ENCODE results near the gene HPX. TPM values are rescaled to one million over a fixed set of nuclear protein-coding genes. Genes with fewer than 3 reads are reported as not detected.

The HPX gene
- polyA plus RNA-seq, 2 of the 4 experiments (the other 2 are of a cell fraction) = 0.66 to 0.70 TPM

GRCh38 chr11:6481924-6482275, 41.1 kb upstream of the HPX start (continued):
- TF ChIP-seq E2F6 (IDR thresholded peaks at IDR 0.05; ENCODE audit: borderline replicate concordance, low read depth) (no peak), CEBPB (IDR thresholded peaks at IDR 0.05) (no peak), RARB (CRISPR knock-in tag; IDR thresholded peaks at IDR 0.05) (no peak), ZNF302 (CRISPR knock-in tag; IDR thresholded peaks at IDR 0.05) (no peak)

- FAIRE-seq (peak; percentile 32), ATAC-seq (peak; percentile 97 to 99), DNase-seq (ENCODE audit: low read depth in 1 of 2, low spot score in 1 of 2) (peak; percentile 97 to 99)
- Histone ChIP-seq H3K4me2 (peak within 1 kb of the TSS; percentile 98), H3K9me3 (no peaks in the 10 kb centered on the region), H3K4me3 (peak within 1 kb of the TSS; percentile 90), H3K27ac (peak within 1 kb of the TSS; percentile 86 to 94), H3K4me1 (peaks cover 25% of the 10 kb centered on the region)
- CTCF ChIA-PET = interaction anchor here (1.2 to 2.4 kb wide), 7 partner anchors 17 to 202 kb away, joined by 3 to 12 read pairs (median 3); partner anchors contain the start of gene MRPL17
- TF ChIP-seq E2F6 (IDR thresholded peaks at IDR 0.05; ENCODE audit: borderline replicate concordance, low read depth) (peak; percentile 49; the same call in 1 of the 2 replicates), BHLHE40 (IDR thresholded peaks at IDR 0.05; ENCODE audit: low read depth, low read length) (no peak), PHF8 (IDR thresholded peaks at IDR 0.05; ENCODE audit: borderline replicate concordance, low read depth) (peak; percentile 79; the same call in 1 of the 2 replicates), JUN (IDR thresholded peaks at IDR 0.05) (peak; percentile 71 to 77), NFE2L2 (conservative IDR thresholded peaks at IDR 0.05; ENCODE audit: low read length) (no peak), CHD2 (IDR thresholded peaks at IDR 0.05; ENCODE audit: low read length, partially characterized antibody) (peak; percentile 52), MAZ (IDR thresholded peaks at IDR 0.05; ENCODE audit: borderline replicate concordance, low read depth, low read length) (no peak), MAX (IDR thresholded peaks at IDR 0.05) (peak; percentile 88), POLR2A (IDR thresholded peaks at IDR 0.05; ENCODE audit: low read length) (peak; percentile 86), MYC (IDR thresholded peaks at IDR 0.05; ENCODE audit: borderline replicate concordance, low read length) (peak; percentile 32; the same call in 1 of the 2 replicates), HES2 (IDR thresholded peaks at IDR 0.05) (no peak), ESRRA (IDR thresholded peaks at IDR 0.05; ENCODE audit: borderline replicate concordance, low read length) (no peak), GATA3 (IDR thresholded peaks at IDR 0.05; ENCODE audit: borderline replicate concordance) (0 out of 2 replicates have a peak, but pooled peaks have one; percentile 10), BCL3 (IDR thresholded peaks at IDR 0.05) (peak; percentile 84; the same call in 2 of the 3 replicates), HOXB5 (CRISPR knock-in tag; IDR thresholded peaks at IDR 0.05) (no peak), RNF2 (IDR thresholded peaks at IDR 0.05; ENCODE audit: borderline replicate concordance, low read depth) (no peak), HOXB13 (CRISPR knock-in tag; IDR thresholded peaks at IDR 0.05; ENCODE audit: low read depth) (no peak), KDM5A (IDR thresholded peaks at IDR 0.05) (peak; percentile 70), EHMT2 (IDR thresholded peaks at IDR 0.05; ENCODE audit: low read depth) (no peak), MAFK (IDR thresholded peaks at IDR 0.05; ENCODE audit: partially characterized antibody) (peak; percentile 41), FOSB (CRISPR knock-in tag; IDR thresholded peaks at IDR 0.05) (no peak), ELK1 (IDR thresholded peaks at IDR 0.05; ENCODE audit: low read depth, low read length) (no peak)
- POLR2A ChIA-PET = interaction anchor here (0.5 to 1.8 kb wide), 16 partner anchors 9 to 202 kb away, joined by 3 to 18 read pairs (median 4); partner anchors contain the start of genes APBB1, ILK, MRPL17 and SMPD1
- whole genome bisulfite sequencing (ENCODE audit: missing lambda C conversion rate) = 1% methylated on average over 46 of the region's 66 CpGs
Observed at GRCh38 chr11:6481012-6481923, 40.5 kb upstream of the HPX start, which contains the start of the genes ARFIP2 and TIMM10B. TSS of gene ARFIP2 (minus strand) at chr11:6481331. CDS start at chr11:6480421, 910 bp downstream. TSS of gene TIMM10B (plus strand) at chr11:6481501. CDS start at chr11:6481517, 16 bp downstream.
